Ectodermal cell (in vitro differentiated cells): ENCODE results near the gene FCGR2B.
"Not testable (repeated sequence)": the region's sequence is repeated elsewhere in the genome, so short reads cannot be mapped to it uniquely, and the experiment has no call there.

Experiments used
- H3K27ac ChIP-seq: 2 replicates; pipeline ENCODE4 v1.7.0; 2013; ENCODE audit warnings: mild to moderate bottlenecking, low read depth, low read length; ENCODE audit not compliant: insufficient read depth, poor library complexity, severe bottlenecking
- H3K27me3 ChIP-seq: 2 replicates; pipeline ENCODE4 v1.7.0; 2013; ENCODE audit warnings: mild to moderate bottlenecking, low read length; ENCODE audit not compliant: insufficient read depth, control insufficient read depth, poor library complexity, severe bottlenecking
- H3K36me3 ChIP-seq: one replicate; pipeline ENCODE4 v1.7.0; 2013; ENCODE audit warnings: low read length; ENCODE audit not compliant: control insufficient read depth, insufficient read depth
- H3K4me1 ChIP-seq: one replicate; pipeline ENCODE4 v1.7.0; 2013; ENCODE audit warnings: low read length; ENCODE audit not compliant: control insufficient read depth, insufficient read depth
- H3K4me3 ChIP-seq: 2 replicates; pipeline ENCODE4 v1.7.0; 2013; ENCODE audit warnings: low read depth, low read length, control low read depth; ENCODE audit not compliant: insufficient read depth
- H3K9me3 ChIP-seq: 2 replicates; pipeline ENCODE4 v1.7.0; 2013; ENCODE audit warnings: mild to moderate bottlenecking, low read length, moderate library complexity; ENCODE audit not compliant: control insufficient read depth
- WGBS, 2 experiments: methylation state at CpG; one replicate each; pipeline ENCODE4 v1.1.7; 2013; ENCODE audit warnings: missing lambda C conversion rate in 2 of 2; 5-methylcytosine and 5-hydroxymethylcytosine counted together

The FCGR2B gene

DNA sequence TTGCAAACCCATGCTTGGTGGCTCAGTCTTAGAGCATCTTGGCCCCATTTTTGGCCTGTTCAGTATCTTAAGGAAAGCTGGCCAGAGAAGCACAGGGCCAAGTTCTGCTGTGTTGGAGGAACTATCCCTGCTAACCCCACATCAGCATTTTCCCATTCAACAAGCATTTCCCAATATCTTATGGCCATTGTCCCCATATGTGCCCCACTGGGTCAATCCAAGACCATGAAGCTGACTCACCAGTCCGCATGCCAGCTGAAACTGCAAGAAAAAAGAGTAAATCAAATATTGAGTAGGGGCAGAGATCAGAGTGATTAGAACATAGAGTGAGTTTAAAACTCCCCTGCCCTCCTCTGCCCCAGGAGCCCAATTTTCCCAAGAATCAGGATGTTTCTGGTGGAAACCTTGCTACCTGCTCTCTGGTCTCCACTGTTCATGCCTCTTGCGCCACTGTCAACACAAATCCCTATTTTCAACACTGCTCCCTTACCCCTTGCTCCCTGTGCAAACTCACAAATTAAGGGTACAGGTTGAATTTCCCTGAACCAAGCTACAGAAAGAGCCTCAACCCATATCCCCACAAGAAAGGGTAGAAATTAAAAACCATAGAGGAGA lies 32.7 kb upstream of the FCGR2B start:
- not testable (repeated sequence) for H3K9me3 ChIP-seq, H3K36me3 ChIP-seq, H3K4me1 ChIP-seq, H3K4me3 ChIP-seq, H3K27me3 ChIP-seq, H3K27ac ChIP-seq
- 100% methylated on average over 1 of the region's 2 CpGs for WGBS, 2 experiments

DNA sequence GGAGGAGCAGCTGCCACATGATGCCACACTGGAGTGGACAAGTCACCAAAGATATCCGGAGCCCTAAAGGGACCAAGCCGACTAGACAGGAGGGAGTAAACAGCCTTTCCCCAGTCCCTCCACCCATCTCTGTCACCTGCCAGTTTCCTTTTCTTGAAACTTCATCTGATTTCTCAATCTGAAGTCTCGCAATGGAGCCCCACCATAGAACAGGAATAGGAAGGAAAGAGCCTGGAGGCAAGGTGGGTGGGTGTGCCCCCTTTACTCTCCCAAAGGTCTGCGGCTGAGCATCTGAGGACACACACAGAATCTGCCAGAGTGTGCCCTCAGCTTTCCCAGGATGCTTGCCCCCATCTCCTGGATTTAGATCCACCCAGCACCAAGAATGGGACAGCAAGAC lies 31.9 kb upstream of the FCGR2B start, which contains the start of gene FCGR3B:
TSS of gene FCGR3B (minus strand) at position 101 of the 400 bp plus-strand sequence. CDS start at position 19, 82 bp downstream.
- WGBS, 2 experiments = 98 to 99% methylated on average over 4 of the region's 4 CpGs
- Histone ChIP-seq H3K9me3 (no peaks in the 10 kb centered on the region), H3K27ac (no peak within 1 kb of the TSS), H3K36me3 (no peaks in the 10 kb centered on the region), H3K4me1 (no peaks in the 10 kb centered on the region), H3K27me3 (no peaks in the 10 kb centered on the region), H3K4me3 (no peak within 1 kb of the TSS)

GRCh38 chr1:161634993-161635392 lies 27.9 kb upstream of the FCGR2B start:
- not testable (repeated sequence) for H3K4me3 ChIP-seq, H3K9me3 ChIP-seq, H3K27me3 ChIP-seq, H3K27ac ChIP-seq, H3K4me1 ChIP-seq, H3K36me3 ChIP-seq
- WGBS, 2 experiments = 100% methylated on average over 1 of the region's 2 CpGs; no CpG with 5 or more reads in 1 of the 2 experiments

- not testable (repeated sequence) for H3K36me3 ChIP-seq, H3K4me3 ChIP-seq, H3K9me3 ChIP-seq, H3K4me1 ChIP-seq, H3K27ac ChIP-seq, H3K27me3 ChIP-seq
- WGBS, 2 experiments = no CpG with 5 or more reads among the region's 1 CpG
These were observed 26.7 kb upstream of the FCGR2B start for GRCh38 chr1:161636189-161636782.

DNA sequence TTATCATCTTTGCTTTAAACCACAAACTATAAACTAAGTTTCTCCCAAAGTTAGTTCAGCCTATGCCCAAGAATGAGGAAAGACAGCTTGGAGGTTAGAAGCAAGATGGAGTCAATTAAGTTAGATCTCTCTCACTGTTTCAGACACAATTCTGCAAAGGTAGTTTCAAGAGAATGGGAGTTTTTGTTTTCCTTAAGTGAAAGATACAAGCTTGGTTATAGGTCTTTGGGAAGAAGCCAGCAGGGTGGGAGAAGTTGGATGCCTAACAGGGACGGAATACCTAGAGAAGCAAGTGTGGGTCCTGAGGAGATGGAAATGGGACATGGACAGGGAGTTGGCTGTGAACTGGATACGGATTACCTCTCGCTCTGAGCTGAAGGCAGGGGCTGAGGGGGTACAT lies 26.0 kb upstream of the FCGR2B start:
- H3K36me3 ChIP-seq, H3K4me1 ChIP-seq, H3K4me3 ChIP-seq, H3K9me3 ChIP-seq, H3K27me3 ChIP-seq, H3K27ac ChIP-seq: not testable (repeated sequence)
- 90 to 96% methylated on average over 3 of the region's 3 CpGs for WGBS, 2 experiments

DNA sequence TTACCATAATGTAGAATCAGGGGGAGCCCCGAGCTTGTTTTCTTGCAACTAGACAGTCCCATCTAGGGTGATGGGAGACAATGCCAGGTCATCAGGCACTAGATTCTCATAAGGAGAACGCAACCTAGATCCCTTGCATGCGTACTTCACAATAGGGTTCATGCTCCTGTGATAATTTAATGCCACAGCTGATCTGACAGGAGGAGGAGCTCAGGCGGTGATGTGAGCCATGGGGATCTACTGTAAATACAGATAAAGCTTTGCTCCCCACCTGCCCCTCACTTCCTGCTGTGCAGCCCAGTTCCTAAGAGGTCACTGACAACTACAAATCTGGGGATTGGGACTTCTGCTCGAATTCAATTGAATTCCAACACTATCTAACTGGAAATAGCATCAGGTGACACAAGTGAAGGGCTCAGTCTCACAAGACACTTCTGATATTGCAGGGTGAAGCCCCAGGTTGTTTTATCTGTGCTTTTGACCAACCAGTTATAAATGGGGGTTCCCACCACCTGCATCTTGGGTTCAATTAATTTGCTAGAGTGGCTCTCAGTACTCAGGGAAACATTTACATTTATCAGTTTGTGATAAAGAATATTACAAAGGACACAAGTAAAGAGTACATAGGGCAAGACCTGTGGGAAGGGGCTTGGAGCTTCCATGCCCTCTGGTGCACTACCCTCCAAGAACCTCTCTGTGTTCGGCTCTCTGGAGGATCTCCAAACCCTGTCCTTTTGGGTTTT lies 24.5 kb upstream of the FCGR2B start:
- H3K4me3 ChIP-seq, H3K9me3 ChIP-seq, H3K27me3 ChIP-seq, H3K27ac ChIP-seq, H3K36me3 ChIP-seq, H3K4me1 ChIP-seq: not testable (repeated sequence)
- 86% methylated on average over 5 of the region's 6 CpGs; no CpG with 5 or more reads in 1 of the 2 experiments for WGBS, 2 experiments

DNA sequence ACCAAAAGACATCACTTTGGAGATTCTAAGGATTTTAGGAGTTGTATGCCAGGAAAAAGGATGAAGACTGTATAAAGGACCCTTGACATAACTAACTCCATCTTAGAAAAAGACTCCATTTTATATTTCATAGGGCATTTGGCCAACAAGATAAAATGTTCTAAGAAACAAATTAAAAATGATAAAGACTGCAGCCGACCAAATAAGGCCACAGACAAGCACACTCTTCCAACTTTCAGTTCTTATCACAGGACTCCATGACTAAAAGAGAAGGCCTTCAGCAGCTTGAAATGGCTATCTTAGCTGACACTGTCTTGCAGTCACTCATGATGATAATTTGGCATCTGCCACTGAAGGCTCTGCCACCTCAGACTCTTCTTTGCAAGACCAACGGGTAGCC lies 23.7 kb upstream of the FCGR2B start:
- H3K27me3 ChIP-seq, H3K9me3 ChIP-seq, H3K27ac ChIP-seq, H3K4me1 ChIP-seq, H3K4me3 ChIP-seq, H3K36me3 ChIP-seq: not testable (repeated sequence)
- WGBS, 2 experiments = 40 to 88% methylated on average over 1 of the region's 2 CpGs

DNA sequence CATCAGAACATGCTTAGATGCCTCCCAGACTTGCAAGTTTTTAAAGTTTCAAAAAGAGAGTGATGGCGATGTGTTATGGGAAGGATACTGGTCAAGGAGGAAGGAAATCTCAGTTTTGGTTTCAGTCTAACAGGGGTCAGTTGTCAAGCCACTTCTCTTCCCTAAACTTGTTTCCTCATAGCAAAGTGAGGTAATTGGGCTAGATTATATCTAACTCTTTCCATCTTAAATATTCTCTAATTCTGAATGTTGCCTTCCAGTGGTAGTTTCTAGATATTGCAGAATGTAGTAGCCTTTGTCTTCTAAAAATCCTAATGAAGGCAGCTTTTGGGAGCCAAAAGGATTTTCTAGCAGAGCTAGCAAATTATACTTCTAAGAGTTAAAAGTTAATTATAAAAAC lies 20.2 kb upstream of the FCGR2B start:
- H3K9me3 ChIP-seq, H3K27me3 ChIP-seq, H3K36me3 ChIP-seq, H3K27ac ChIP-seq, H3K4me1 ChIP-seq, H3K4me3 ChIP-seq: not testable (repeated sequence)
- 100% methylated on average over 1 of the region's 1 CpG; no CpG with 5 or more reads in 1 of the 2 experiments for WGBS, 2 experiments

DNA sequence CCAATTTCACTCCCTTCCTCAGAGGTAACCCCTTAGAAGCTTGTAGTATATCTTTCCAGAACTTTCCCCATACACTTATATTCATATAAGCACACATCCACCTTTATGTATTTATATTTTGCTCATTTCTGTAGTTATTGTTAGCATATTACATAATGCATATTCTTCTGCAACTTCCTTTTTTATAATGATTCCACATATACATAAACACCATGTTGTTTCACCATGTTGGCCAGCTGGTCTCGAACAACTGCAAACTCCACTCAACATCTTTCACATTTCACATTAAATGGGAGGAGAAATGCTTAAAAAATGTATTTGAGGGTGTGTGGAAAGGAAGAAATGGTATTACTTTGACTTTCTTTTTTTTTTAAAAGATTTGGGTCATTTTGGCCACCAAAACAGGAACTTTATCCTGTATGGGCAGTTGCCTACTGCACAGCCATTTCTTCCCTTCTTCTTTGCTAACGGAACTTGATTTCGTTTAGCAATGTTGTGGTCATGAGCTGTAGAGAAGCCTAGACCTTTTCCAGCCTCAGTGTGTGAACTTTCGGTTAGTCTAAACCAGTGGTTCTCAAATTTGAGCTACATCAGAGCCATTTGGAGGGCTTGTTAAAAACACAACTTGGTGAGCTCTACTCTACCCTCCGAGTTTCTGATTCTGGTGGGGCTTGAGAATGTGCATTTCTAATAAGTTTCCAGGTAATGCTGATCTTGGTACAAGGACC lies 19.3 kb upstream of the FCGR2B start:
- H3K4me1 ChIP-seq, H3K9me3 ChIP-seq, H3K4me3 ChIP-seq, H3K36me3 ChIP-seq, H3K27me3 ChIP-seq, H3K27ac ChIP-seq: not testable (repeated sequence)
- 100% methylated on average over 2 to 3 of the region's 5 CpGs for WGBS, 2 experiments

GRCh38 chr1:161644855-161645254 lies 18.1 kb upstream of the FCGR2B start:
- not testable (repeated sequence) for H3K36me3 ChIP-seq, H3K4me3 ChIP-seq, H3K4me1 ChIP-seq, H3K27ac ChIP-seq, H3K27me3 ChIP-seq, H3K9me3 ChIP-seq
- no CpG with 5 or more reads among the region's 1 CpG for WGBS, 2 experiments
